Measurements from ENCODE around the gene TMCO4. TPM values are rescaled to one million over a fixed set of nuclear protein-coding genes. Genes with fewer than 3 reads are reported as not detected.

Gene TMCO4
- polyA plus RNA-seq, 4 donors = 13.1 to 59.0 (median 37.0) TPM

GRCh38 chr1:19835578-19835977 is 35.9 kb upstream of the TMCO4 start:
- no peaks in the 10 kb centered on the region for H3K36me3 ChIP-seq (ENCODE audit: control insufficient read depth in 3 of 3, insufficient read depth in 2 of 3, low read depth in 1 of 3, low read length in 3 of 3)
- H3K27me3 ChIP-seq (ENCODE audit: control insufficient read depth in 3 of 3, insufficient read depth in 3 of 3, low read length in 3 of 3) = peaks cover 0 to 4% (median 0%) of the 10 kb centered on the region in 3 donors
- WGBS, 3 donors = 87 to 93% (median 89%) methylated on average over 4 of the region's 4 CpGs
- H3K9me3 ChIP-seq (ENCODE audit: control insufficient read depth in 2 of 2, insufficient read depth in 1 of 2, low read depth in 1 of 2, low read length in 1 of 2) = peaks cover 0 to 6% of the 10 kb centered on the region in 2 donors
- no peak for DNase-seq
- no peak for FAIRE-seq
- no peak overlapping the region for H3K4me3 ChIP-seq (ENCODE audit: low read depth in 1 of 3, low read length in 3 of 3)
- H3K27ac ChIP-seq (ENCODE audit: low read depth in 1 of 3, low read length in 2 of 3) = no peak overlapping the region
- H3K4me1 ChIP-seq (ENCODE audit: control insufficient read depth in 3 of 3, insufficient read depth in 2 of 3, low read depth in 1 of 3, low read length in 2 of 3) = no peaks in the 10 kb centered on the region

- H3K36me3 ChIP-seq (ENCODE audit: control insufficient read depth in 3 of 3, insufficient read depth in 2 of 3, low read depth in 1 of 3, low read length in 3 of 3) = no peaks in the 10 kb centered on the region
- WGBS, 3 donors = 73 to 81% (median 80%) methylated on average over 3 of the region's 3 CpGs
- peaks cover 0 to 6% of the 10 kb centered on the region in 2 donors for H3K9me3 ChIP-seq (ENCODE audit: control insufficient read depth in 2 of 2, insufficient read depth in 1 of 2, low read depth in 1 of 2, low read length in 1 of 2)
- no peaks in the 10 kb centered on the region for H3K4me1 ChIP-seq (ENCODE audit: control insufficient read depth in 3 of 3, insufficient read depth in 2 of 3, low read depth in 1 of 3, low read length in 2 of 3)
- H3K27ac ChIP-seq (ENCODE audit: low read depth in 1 of 3, low read length in 2 of 3) = no peak overlapping the region
- no peak overlapping the region for H3K4me3 ChIP-seq (ENCODE audit: low read depth in 1 of 3, low read length in 3 of 3)
- H3K27me3 ChIP-seq (ENCODE audit: control insufficient read depth in 3 of 3, insufficient read depth in 3 of 3, low read length in 3 of 3) = peaks cover 0 to 5% (median 0%) of the 10 kb centered on the region in 3 donors
- FAIRE-seq = no peak
- DNase-seq = no peak
These were observed 31.7 kb upstream of the TMCO4 start for GRCh38 chr1:19831441-19831840.

GRCh38 chr1:19828546-19828945 is 28.8 kb upstream of the TMCO4 start:
- DNase-seq = peak in 1 of 2 donors; percentile 72
- H3K36me3 ChIP-seq (ENCODE audit: control insufficient read depth in 3 of 3, insufficient read depth in 2 of 3, low read depth in 1 of 3, low read length in 3 of 3) = no peaks in the 10 kb centered on the region
- H3K27me3 ChIP-seq (ENCODE audit: control insufficient read depth in 3 of 3, insufficient read depth in 3 of 3, low read length in 3 of 3) = peaks cover 0 to 5% (median 0%) of the 10 kb centered on the region in 3 donors
- peaks cover 0 to 6% of the 10 kb centered on the region in 2 donors for H3K9me3 ChIP-seq (ENCODE audit: control insufficient read depth in 2 of 2, insufficient read depth in 1 of 2, low read depth in 1 of 2, low read length in 1 of 2)
- no peak overlapping the region for H3K4me3 ChIP-seq (ENCODE audit: low read depth in 1 of 3, low read length in 3 of 3)
- no peak overlapping the region for H3K27ac ChIP-seq (ENCODE audit: low read depth in 1 of 3, low read length in 2 of 3)
- peaks cover 0 to 15% (median 2%) of the 10 kb centered on the region in 3 donors for H3K4me1 ChIP-seq (ENCODE audit: control insufficient read depth in 3 of 3, insufficient read depth in 2 of 3, low read depth in 1 of 3, low read length in 2 of 3)
- FAIRE-seq = no peak
- WGBS, 3 donors = 42 to 67% (median 54%) methylated on average over 3 of the region's 3 CpGs

GRCh38 chr1:19825298-19825697 is 25.6 kb upstream of the TMCO4 start:
- no peaks in the 10 kb centered on the region for H3K36me3 ChIP-seq (ENCODE audit: control insufficient read depth in 3 of 3, insufficient read depth in 2 of 3, low read depth in 1 of 3, low read length in 3 of 3)
- DNase-seq (peak; percentile 60 to 80), FAIRE-seq (no peak)
- peaks cover 0 to 1% (median 0%) of the 10 kb centered on the region in 3 donors for H3K27me3 ChIP-seq (ENCODE audit: control insufficient read depth in 3 of 3, insufficient read depth in 3 of 3, low read length in 3 of 3)
- H3K27ac ChIP-seq (ENCODE audit: low read depth in 1 of 3, low read length in 2 of 3) = peak overlapping the region in 1 of 3 donors; percentile 46
- H3K4me3 ChIP-seq (ENCODE audit: low read depth in 1 of 3, low read length in 3 of 3) = no peak overlapping the region
- peaks cover 0 to 15% (median 2%) of the 10 kb centered on the region in 3 donors for H3K4me1 ChIP-seq (ENCODE audit: control insufficient read depth in 3 of 3, insufficient read depth in 2 of 3, low read depth in 1 of 3, low read length in 2 of 3)
- WGBS, 3 donors = 19 to 31% (median 29%) methylated on average over 6 of the region's 6 CpGs
- no peaks in the 10 kb centered on the region for H3K9me3 ChIP-seq (ENCODE audit: control insufficient read depth in 2 of 2, insufficient read depth in 1 of 2, low read depth in 1 of 2, low read length in 1 of 2)

- Histone ChIP-seq H3K27ac (ENCODE audit: low read depth in 1 of 3, low read length in 2 of 3) (no peak overlapping the region), H3K9me3 (ENCODE audit: control insufficient read depth in 2 of 2, insufficient read depth in 1 of 2, low read depth in 1 of 2, low read length in 1 of 2) (no peaks in the 10 kb centered on the region), H3K4me3 (ENCODE audit: low read depth in 1 of 3, low read length in 3 of 3) (no peak overlapping the region), H3K36me3 (ENCODE audit: control insufficient read depth in 3 of 3, insufficient read depth in 2 of 3, low read depth in 1 of 3, low read length in 3 of 3) (no peaks in the 10 kb centered on the region), H3K4me1 (ENCODE audit: control insufficient read depth in 3 of 3, insufficient read depth in 2 of 3, low read depth in 1 of 3, low read length in 2 of 3) (peaks cover 0 to 17% (median 2%) of the 10 kb centered on the region in 3 donors), H3K27me3 (ENCODE audit: control insufficient read depth in 3 of 3, insufficient read depth in 3 of 3, low read length in 3 of 3) (peaks cover 0 to 1% (median 0%) of the 10 kb centered on the region in 3 donors)
- DNase-seq (no peak), FAIRE-seq (no peak)
- WGBS, 3 donors = 73 to 76% (median 75%) methylated on average over 4 of the region's 4 CpGs
These were observed 24.8 kb upstream of the TMCO4 start for GRCh38 chr1:19824541-19824940.

- no peak for DNase-seq
- no peak overlapping the region for H3K27ac ChIP-seq (ENCODE audit: low read depth in 1 of 3, low read length in 2 of 3)
- no peak for FAIRE-seq
- H3K4me3 ChIP-seq (ENCODE audit: low read depth in 1 of 3, low read length in 3 of 3) = no peak overlapping the region
- H3K27me3 ChIP-seq (ENCODE audit: control insufficient read depth in 3 of 3, insufficient read depth in 3 of 3, low read length in 3 of 3) = no peaks in the 10 kb centered on the region
- no peaks in the 10 kb centered on the region for H3K9me3 ChIP-seq (ENCODE audit: control insufficient read depth in 2 of 2, insufficient read depth in 1 of 2, low read depth in 1 of 2, low read length in 1 of 2)
- 83 to 91% (median 89%) methylated on average over 5 of the region's 5 CpGs for WGBS, 3 donors
- H3K36me3 ChIP-seq (ENCODE audit: control insufficient read depth in 3 of 3, insufficient read depth in 2 of 3, low read depth in 1 of 3, low read length in 3 of 3) = no peaks in the 10 kb centered on the region
- H3K4me1 ChIP-seq (ENCODE audit: control insufficient read depth in 3 of 3, insufficient read depth in 2 of 3, low read depth in 1 of 3, low read length in 2 of 3) = peaks cover 0 to 22% (median 2%) of the 10 kb centered on the region in 3 donors
These were observed 24.3 kb upstream of the TMCO4 start for GRCh38 chr1:19824036-19824435.

GRCh38 chr1:19819701-19820100 is 20.0 kb upstream of the TMCO4 start:
- no peak for FAIRE-seq
- Histone ChIP-seq H3K4me3 (ENCODE audit: low read depth in 1 of 3, low read length in 3 of 3) (no peak overlapping the region), H3K27me3 (ENCODE audit: control insufficient read depth in 3 of 3, insufficient read depth in 3 of 3, low read length in 3 of 3) (no peaks in the 10 kb centered on the region), H3K36me3 (ENCODE audit: control insufficient read depth in 3 of 3, insufficient read depth in 2 of 3, low read depth in 1 of 3, low read length in 3 of 3) (no peaks in the 10 kb centered on the region), H3K27ac (ENCODE audit: low read depth in 1 of 3, low read length in 2 of 3) (no peak overlapping the region), H3K9me3 (ENCODE audit: control insufficient read depth in 2 of 2, insufficient read depth in 1 of 2, low read depth in 1 of 2, low read length in 1 of 2) (no peaks in the 10 kb centered on the region), H3K4me1 (ENCODE audit: control insufficient read depth in 3 of 3, insufficient read depth in 2 of 3, low read depth in 1 of 3, low read length in 2 of 3) (peaks cover 0 to 46% (median 0%) of the 10 kb centered on the region in 3 donors)
- 68 to 88% (median 88%) methylated on average over 5 of the region's 5 CpGs for WGBS, 3 donors
- no peak for DNase-seq

GRCh38 chr1:19818324-19818723 is 18.6 kb upstream of the TMCO4 start:
- no peak overlapping the region for H3K27ac ChIP-seq (ENCODE audit: low read depth in 1 of 3, low read length in 2 of 3)
- H3K4me3 ChIP-seq (ENCODE audit: low read depth in 1 of 3, low read length in 3 of 3) = no peak overlapping the region
- FAIRE-seq = no peak
- WGBS, 3 donors = 90 to 97% (median 96%) methylated on average over 3 of the region's 3 CpGs
- H3K27me3 ChIP-seq (ENCODE audit: control insufficient read depth in 3 of 3, insufficient read depth in 3 of 3, low read length in 3 of 3) = no peaks in the 10 kb centered on the region
- no peaks in the 10 kb centered on the region for H3K36me3 ChIP-seq (ENCODE audit: control insufficient read depth in 3 of 3, insufficient read depth in 2 of 3, low read depth in 1 of 3, low read length in 3 of 3)
- H3K4me1 ChIP-seq (ENCODE audit: control insufficient read depth in 3 of 3, insufficient read depth in 2 of 3, low read depth in 1 of 3, low read length in 2 of 3) = peaks cover 0 to 55% (median 0%) of the 10 kb centered on the region in 3 donors
- no peaks in the 10 kb centered on the region for H3K9me3 ChIP-seq (ENCODE audit: control insufficient read depth in 2 of 2, insufficient read depth in 1 of 2, low read depth in 1 of 2, low read length in 1 of 2)
- no peak for DNase-seq

- Histone ChIP-seq H3K36me3 (ENCODE audit: control insufficient read depth in 3 of 3, insufficient read depth in 2 of 3, low read depth in 1 of 3, low read length in 3 of 3) (no peaks in the 10 kb centered on the region), H3K9me3 (ENCODE audit: control insufficient read depth in 2 of 2, insufficient read depth in 1 of 2, low read depth in 1 of 2, low read length in 1 of 2) (no peaks in the 10 kb centered on the region), H3K4me1 (ENCODE audit: control insufficient read depth in 3 of 3, insufficient read depth in 2 of 3, low read depth in 1 of 3, low read length in 2 of 3) (peaks cover 0 to 66% (median 0%) of the 10 kb centered on the region in 3 donors), H3K4me3 (ENCODE audit: low read depth in 1 of 3, low read length in 3 of 3) (no peak overlapping the region), H3K27me3 (ENCODE audit: control insufficient read depth in 3 of 3, insufficient read depth in 3 of 3, low read length in 3 of 3) (no peaks in the 10 kb centered on the region), H3K27ac (ENCODE audit: low read depth in 1 of 3, low read length in 2 of 3) (peak overlapping the region in 1 of 3 donors; percentile 100)
- no peak for DNase-seq
- WGBS, 3 donors = 75 to 85% (median 83%) methylated on average over 5 of the region's 5 CpGs
- no peak for FAIRE-seq
These were observed 17.4 kb upstream of the TMCO4 start for GRCh38 chr1:19817160-19817559.

Measured in small intestine (tissue), 7 donors.